ENCODE measurements around the gene SND1. TPM values are rescaled to one million over a fixed set of nuclear protein-coding genes. Genes with fewer than 3 reads are reported as not detected.

The SND1 gene
- polyA plus RNA-seq, 3 donors = 46.5 to 97.3 (median 79.8) TPM

DNA sequence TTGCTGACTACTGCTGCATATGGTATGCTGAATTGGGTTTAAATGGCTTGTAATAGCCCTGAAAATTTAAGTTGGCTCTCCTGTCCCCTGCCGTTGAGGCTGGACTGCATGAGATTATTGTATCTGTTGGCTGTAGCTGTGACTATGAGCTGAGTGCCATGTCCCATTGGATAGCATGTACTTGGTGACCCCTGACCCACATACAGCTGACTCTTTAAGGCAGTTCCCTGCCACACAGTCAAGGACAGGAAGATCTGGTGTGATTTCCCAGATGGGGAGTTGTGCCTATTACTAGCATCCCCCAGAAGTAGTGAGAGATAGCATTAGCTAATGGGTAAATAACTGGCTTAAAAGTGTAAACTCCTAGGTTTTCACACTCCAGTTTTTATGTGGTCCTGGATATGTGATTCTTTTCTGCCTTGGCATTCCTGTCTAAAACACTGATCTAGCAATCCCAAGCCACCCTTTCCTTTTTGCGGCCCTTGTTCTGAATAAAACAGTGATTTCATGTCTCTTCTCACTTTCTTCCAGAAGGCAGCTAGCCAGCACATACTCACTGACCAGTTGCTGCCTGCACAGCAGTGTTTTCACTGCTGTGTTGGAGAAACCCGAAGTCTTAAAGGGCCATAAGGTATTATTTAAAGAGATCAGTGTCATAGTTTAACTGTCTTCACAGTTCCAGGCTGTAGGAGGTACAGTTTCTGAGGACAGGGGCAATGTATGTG lies 343.3 kb downstream of the SND1 start:
- Histone ChIP-seq H3K4me3 (replicated peaks in 1 of 3; ENCODE audit: low read depth in 2 of 3, low read length in 3 of 3) (no peak overlapping the region), H3K36me3 (replicated peaks in 1 of 2; ENCODE audit: control insufficient read depth in 1 of 2, insufficient read depth in 2 of 2, low read length in 2 of 2) (peaks cover 44 to 78% of the 10 kb centered on the region in 2 donors), H3K9me3 (replicated peaks in 1 of 2; ENCODE audit: control insufficient read depth in 1 of 2, insufficient read depth in 1 of 2, low read length in 2 of 2) (no peaks in the 10 kb centered on the region), H3K4me2 (replicated peaks; ENCODE audit: extremely low read depth, low read length, poor library complexity, severe bottlenecking) (no peak overlapping the region), H3K9ac (ENCODE audit: insufficient read depth, low read length, poor library complexity, severe bottlenecking) (no peak overlapping the region), H3K4me1 (ENCODE audit: control insufficient read depth in 1 of 2, insufficient read depth in 2 of 2, low read length in 2 of 2) (peaks cover 8 to 13% of the 10 kb centered on the region in 2 donors), H3K27me3 (ENCODE audit: control insufficient read depth in 2 of 2, insufficient read depth in 2 of 2, low read length in 2 of 2) (no peaks in the 10 kb centered on the region), H2AFZ (ENCODE audit: insufficient read depth, low read depth, low read length, poor library complexity, severe bottlenecking) (no peak overlapping the region), H4K20me1 (ENCODE audit: insufficient read depth, low read length) (peaks cover 5% of the 10 kb centered on the region), H3K79me2 (ENCODE audit: insufficient read depth, low read length) (no peaks in the 10 kb centered on the region), H3K27ac (ENCODE audit: low read depth in 1 of 2, low read length in 2 of 2) (no peak overlapping the region)
- Mint-ChIP-seq H3K4me3 (no peak overlapping the region), H3K27me3 (ENCODE audit: low read depth in 3 of 3) (no peaks in the 10 kb centered on the region), H3K9me3 (no peaks in the 10 kb centered on the region), H3K27ac (no peak overlapping the region), H3K36me3 (peaks cover 61 to 69% of the 10 kb centered on the region in 2 donors), H3K4me1 (peaks cover 15% of the 10 kb centered on the region)
- intact Hi-C loops (cut with micrococcal nuclease) = no loop called here
- no CpG with 5 or more reads among the region's 3 CpGs for WGBS (ENCODE audit: insufficient coverage)
- TF ChIP-seq CTCF (IDR thresholded peaks at IDR 0.05) = no peak
- no peak for DNase-seq

DNA sequence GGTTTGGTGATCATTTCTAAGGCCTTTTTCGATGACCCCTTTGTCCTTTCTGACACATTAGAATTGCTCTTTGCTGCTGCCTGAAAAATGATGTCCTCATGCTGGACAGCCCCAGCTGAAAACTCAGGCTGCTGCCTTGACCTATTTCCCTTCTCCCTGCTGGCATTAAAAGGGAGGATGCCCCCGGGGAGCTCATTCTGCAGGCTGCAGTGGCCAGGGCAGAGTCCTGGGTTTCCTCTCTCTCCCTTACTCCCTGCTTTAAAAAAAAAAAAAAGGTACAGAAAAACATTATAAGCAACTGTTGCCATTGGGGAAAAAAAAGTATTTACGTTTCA lies 343.9 kb downstream of the SND1 start:
- Mint-ChIP-seq H3K4me1 (peaks cover 20% of the 10 kb centered on the region), H3K36me3 (peaks cover 59 to 68% of the 10 kb centered on the region in 2 donors), H3K27ac (peak overlapping the region in 1 of 7 donors; percentile 31), H3K27me3 (ENCODE audit: low read depth in 3 of 3) (peaks cover 0 to 2% (median 0%) of the 10 kb centered on the region in 3 donors), H3K9me3 (no peaks in the 10 kb centered on the region), H3K4me3 (no peak overlapping the region)
- H3K79me2 ChIP-seq (ENCODE audit: insufficient read depth, low read length) = no peaks in the 10 kb centered on the region
- H3K4me2 ChIP-seq (replicated peaks; ENCODE audit: extremely low read depth, low read length, poor library complexity, severe bottlenecking) = no peak overlapping the region
- H3K27me3 ChIP-seq (ENCODE audit: control insufficient read depth in 2 of 2, insufficient read depth in 2 of 2, low read length in 2 of 2) = no peaks in the 10 kb centered on the region
- no peaks in the 10 kb centered on the region for H3K9me3 ChIP-seq (replicated peaks in 1 of 2; ENCODE audit: control insufficient read depth in 1 of 2, insufficient read depth in 1 of 2, low read length in 2 of 2)
- no peak overlapping the region for H3K4me3 ChIP-seq (replicated peaks in 1 of 3; ENCODE audit: low read depth in 2 of 3, low read length in 3 of 3)
- no peak for DNase-seq
- no peak overlapping the region for H3K9ac ChIP-seq (ENCODE audit: insufficient read depth, low read length, poor library complexity, severe bottlenecking)
- no peak overlapping the region for H3K27ac ChIP-seq (ENCODE audit: low read depth in 1 of 2, low read length in 2 of 2)
- WGBS (ENCODE audit: insufficient coverage) = 100% methylated on average over 1 of the region's 3 CpGs
- intact Hi-C loops (cut with micrococcal nuclease) = no loop called here
- peaks cover 14 to 18% of the 10 kb centered on the region in 2 donors for H3K4me1 ChIP-seq (ENCODE audit: control insufficient read depth in 1 of 2, insufficient read depth in 2 of 2, low read length in 2 of 2)
- peaks cover 39 to 73% of the 10 kb centered on the region in 2 donors for H3K36me3 ChIP-seq (replicated peaks in 1 of 2; ENCODE audit: control insufficient read depth in 1 of 2, insufficient read depth in 2 of 2, low read length in 2 of 2)
- no peak for TF ChIP-seq CTCF (IDR thresholded peaks at IDR 0.05)
- no peak overlapping the region for H2AFZ ChIP-seq (ENCODE audit: insufficient read depth, low read depth, low read length, poor library complexity, severe bottlenecking)
- H4K20me1 ChIP-seq (ENCODE audit: insufficient read depth, low read length) = peaks cover 8% of the 10 kb centered on the region

Measured in CD14-positive monocyte (primary cell).